DMS53 treated with DMSO at 0.1 percent for 48 hours (cell line): Measurements from ENCODE around the gene CTNNB1.

Source experiments
- DNase-seq: peaks from one replicate; lab custom pipeline; 2025; ENCODE audit not compliant: unreplicated experiment; lab: John Stamatoyannopoulos, UW

CTNNB1 gene

DNA sequence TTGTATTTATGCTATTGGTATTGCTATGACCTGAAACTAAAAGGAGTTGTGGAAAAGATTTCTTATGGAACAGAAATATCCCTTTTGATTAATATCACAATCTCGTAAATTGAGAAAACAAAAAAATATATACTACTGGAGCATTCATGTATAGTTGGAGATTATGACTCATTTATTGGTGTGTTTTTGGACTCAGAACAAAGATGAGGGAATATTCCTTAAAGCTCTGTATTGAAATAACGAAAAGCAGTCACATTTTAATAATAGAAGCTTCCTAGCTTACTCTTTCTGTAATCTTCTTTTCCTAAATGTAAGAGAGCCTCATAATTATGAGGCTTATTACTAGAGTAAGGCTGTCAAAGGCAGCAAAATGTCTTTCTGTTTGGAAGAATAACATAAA, 14.3 kb downstream of the CTNNB1 start:
- no peak for DNase-seq

- no peak for DNase-seq
Measured at GRCh38 chr3:41216422-41216821, 17.1 kb downstream of the CTNNB1 start.

DNA sequence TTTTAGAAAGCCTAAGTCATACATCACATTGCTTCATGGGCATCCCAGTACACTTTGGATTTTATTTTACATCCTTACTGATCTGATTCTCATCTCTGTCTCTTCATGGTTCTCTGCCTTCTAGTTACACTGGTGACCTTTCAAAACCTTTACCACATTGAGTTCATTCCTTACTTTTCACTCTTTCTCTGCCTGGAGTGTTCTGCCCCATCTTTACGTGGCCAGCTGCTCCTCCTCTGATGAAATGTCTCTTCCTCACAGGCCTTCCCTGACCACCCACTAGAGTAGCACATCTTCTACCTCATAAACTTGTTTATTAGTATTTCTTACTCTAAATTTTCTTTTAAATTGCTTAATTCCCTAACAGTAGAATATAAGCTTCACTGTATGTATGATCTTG, 17.7 kb downstream of the CTNNB1 start:
- DNase-seq = no peak

DNA sequence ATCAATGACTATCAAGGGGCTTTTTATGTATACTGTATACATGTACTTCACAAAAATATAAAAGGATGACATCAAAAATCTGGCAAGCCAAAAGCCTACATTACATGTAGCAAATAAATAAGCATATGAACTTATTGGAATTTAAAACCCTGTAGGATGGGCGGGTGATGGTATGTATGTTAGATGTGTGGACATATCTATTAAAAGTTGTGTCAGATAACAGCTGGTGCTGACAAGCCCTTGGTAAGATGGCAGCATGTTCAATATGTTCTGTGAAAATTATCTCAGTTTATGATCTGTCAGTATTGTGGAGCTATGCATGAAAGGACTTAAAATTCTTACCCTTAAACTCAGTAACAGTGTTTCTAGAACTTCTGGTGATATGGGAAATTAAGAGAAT, 20.1 kb downstream of the CTNNB1 start:
- DNase-seq = no peak

DNA sequence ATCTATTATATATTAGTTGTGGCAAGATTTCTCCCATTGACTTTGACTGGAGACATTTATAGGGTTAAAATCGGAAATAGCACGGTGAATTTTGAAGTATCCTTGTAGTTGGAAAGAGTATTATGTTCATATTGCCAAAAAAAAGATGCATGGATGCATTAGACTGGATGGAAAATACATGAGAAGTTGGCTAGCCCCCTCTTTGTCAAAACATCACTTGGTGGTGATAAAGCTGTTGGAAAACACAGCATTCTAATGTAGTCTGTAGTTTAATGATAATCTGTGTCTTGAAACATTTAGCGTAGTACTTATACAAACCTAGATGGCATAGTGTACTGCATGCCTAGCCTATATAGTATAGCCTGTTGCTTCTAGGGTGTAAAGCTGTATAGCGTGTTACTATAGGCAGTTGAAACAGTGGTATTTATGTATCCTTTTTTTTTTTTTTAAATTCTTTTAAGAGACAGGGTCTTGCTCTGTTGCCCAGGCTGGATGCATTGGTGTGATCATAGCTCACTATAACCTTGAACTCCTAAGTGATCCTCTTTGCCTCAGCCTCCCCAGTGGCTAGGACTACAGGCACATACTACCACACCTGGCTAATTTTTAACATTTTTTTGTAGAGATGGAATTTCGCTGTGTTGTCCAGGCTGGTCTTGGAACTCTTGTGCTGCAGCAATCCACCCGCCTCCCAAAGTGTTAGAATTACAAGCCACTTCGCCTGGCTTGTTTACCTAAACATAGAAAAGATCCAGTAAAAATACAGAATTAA, 21.8 kb downstream of the CTNNB1 start:
- no peak for DNase-seq

- DNase-seq = no peak
Measured at GRCh38 chr3:41222012-41222411, 22.7 kb downstream of the CTNNB1 start.

- no peak for DNase-seq
Measured at GRCh38 chr3:41222501-41222900, 23.2 kb downstream of the CTNNB1 start.

DNA sequence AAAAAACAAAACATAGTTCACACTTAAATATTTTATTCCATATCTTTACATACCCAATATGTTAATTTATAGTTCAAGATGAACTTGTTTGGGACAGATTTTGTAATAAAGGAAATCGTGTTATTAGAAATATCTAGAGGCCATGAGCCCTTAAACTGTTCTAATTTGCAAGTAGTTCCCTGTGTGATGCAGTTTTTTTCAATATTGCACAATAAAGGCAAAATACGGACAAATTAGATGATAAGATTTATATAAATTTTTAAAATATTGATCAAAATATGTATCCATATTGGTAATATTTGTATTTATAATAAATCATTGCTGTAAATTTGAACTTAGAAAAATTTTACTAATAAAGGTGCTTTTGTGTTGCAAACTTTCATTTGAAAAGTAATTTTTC, 23.8 kb downstream of the CTNNB1 start:
- DNase-seq = no peak

GRCh38 chr3:41223691-41224090, 24.4 kb downstream of the CTNNB1 start:
- no peak for DNase-seq

- no peak for DNase-seq
Measured at GRCh38 chr3:41224120-41224806, 25.0 kb downstream of the CTNNB1 start.

DNA sequence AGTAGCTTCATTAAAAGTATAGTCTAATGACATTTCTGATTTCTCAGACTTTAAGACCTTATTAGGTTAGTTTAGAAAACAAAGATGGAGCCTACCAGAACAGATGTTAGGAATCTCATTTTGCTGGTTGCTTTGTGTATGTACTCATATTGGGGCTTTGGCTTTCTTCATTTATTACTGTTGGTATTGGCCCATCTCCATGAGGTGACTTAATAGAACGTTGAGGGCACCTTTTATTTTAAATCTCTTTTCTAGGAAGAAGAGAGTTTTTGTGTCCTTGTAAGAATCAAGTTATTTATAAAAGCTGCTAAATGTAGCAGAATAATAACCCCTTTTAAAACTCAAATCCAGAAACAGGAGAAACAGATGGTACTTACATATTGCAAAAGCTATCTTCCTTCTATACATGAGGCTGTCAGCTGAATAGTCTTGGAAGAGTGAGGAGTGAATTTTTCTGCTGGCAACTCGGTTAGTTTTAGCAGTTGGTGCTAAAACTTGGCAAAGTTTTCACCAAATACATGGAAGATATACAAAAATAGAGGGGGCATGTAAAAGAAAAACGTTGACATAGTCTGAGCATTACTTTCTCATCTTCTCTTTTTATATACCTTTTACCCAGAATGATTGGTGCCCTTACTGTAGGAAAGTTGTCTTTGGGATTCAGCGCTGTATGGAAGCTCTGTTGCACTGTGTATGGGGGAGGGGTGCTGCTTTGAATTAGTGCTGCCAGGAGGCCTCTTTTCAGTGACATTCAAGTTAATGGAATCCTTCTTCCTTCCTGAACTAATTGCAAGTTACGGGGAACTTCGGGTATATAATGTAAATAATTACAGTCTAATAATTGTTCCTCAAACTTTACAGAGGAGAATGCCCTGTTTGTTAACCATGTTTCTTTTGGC, 35.8 kb downstream of the CTNNB1 start:
- no peak for DNase-seq

GRCh38 chr3:41236228-41236627, 36.9 kb downstream of the CTNNB1 start:
- DNase-seq = no peak

GRCh38 chr3:41237907-41238306, 38.6 kb downstream of the CTNNB1 start:
- no peak for DNase-seq

DNA sequence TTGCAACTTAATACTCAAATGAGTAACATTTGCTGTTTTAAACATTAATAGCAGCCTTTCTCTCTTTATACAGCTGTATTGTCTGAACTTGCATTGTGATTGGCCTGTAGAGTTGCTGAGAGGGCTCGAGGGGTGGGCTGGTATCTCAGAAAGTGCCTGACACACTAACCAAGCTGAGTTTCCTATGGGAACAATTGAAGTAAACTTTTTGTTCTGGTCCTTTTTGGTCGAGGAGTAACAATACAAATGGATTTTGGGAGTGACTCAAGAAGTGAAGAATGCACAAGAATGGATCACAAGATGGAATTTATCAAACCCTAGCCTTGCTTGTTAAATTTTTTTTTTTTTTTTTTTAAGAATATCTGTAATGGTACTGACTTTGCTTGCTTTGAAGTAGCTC, 40.3 kb downstream of the CTNNB1 start:
- DNase-seq = no peak

DNA sequence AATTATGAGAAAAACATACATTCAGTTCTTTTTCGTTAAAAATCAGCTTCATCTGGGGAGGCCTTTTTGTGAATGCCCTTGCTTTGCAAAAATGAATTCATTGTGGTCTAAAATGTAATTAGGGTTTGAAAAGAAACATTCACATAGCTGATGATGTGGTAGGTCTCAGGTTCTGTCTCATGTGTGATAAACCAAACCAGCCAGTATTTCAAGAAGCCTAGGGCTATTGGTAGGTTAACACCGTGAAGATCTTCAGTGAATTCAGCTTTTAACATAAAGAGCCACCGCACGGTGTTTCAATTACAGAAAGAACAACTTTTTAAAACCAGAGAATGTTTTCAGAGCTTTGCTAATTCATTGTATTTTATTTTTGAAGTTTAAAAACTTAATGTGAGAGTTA, 41.9 kb downstream of the CTNNB1 start:
- DNase-seq = no peak

- no peak for DNase-seq
Measured at GRCh38 chr3:41241800-41242571, 42.7 kb downstream of the CTNNB1 start.

GRCh38 chr3:41243183-41243582, 43.9 kb downstream of the CTNNB1 start:
- DNase-seq = no peak

GRCh38 chr3:41244620-41245336, 45.5 kb downstream of the CTNNB1 start:
- no peak for DNase-seq

- DNase-seq = no peak
Measured at GRCh38 chr3:41247055-41248004, 48.0 kb downstream of the CTNNB1 start.
